GM19023 (cell line): ENCODE data around the gene TXN2.
"Not testable (repeated sequence)": the region's sequence is repeated elsewhere in the genome, so short reads cannot be mapped to it uniquely, and the experiment has no call there.

Experiments used
- ATAC-seq: cut with Tn5 transposase; IDR thresholded peaks from one replicate; pipeline ENCODE4 v1.9.1; 2021; ENCODE audit warnings: mild to moderate bottlenecking, moderate library complexity; ENCODE audit not compliant: unreplicated experiment

TXN2 gene

DNA sequence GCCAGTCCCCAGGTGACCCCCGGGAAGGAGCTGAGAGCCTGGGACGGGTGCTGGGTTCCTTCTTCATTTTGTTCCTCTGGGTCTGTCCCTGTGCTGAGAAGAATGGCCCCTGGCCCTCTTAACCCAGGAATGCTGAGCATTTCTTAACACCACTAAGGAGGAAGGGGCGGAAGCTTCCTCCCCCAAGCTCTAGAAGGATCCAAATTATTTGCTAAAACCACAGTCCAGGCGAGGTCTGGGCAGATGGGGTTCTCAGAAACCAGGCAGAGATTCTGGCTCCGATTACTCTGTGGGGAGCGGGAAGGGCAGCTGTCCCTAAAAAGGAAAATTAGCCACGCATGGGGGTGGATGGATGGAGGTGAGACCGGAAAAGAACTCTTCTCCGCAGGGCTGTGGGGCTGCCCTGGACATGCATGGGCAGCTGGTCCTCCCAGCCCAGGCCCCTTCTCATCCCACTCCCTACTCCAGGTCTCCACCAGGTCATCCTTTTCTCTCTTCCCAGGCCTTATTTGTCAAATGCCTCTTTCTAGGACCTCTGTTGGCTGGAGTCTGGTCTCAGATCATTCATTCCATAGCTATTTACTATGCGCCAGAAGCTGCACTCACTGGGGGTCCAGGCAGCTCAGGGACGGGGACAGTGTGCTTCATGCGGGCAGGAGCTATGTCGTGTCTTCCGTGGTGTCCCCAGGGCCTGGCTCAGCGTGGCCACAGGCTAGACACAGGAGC lies 48.7 kb downstream of the TXN2 start:
- no peak for ATAC-seq

DNA sequence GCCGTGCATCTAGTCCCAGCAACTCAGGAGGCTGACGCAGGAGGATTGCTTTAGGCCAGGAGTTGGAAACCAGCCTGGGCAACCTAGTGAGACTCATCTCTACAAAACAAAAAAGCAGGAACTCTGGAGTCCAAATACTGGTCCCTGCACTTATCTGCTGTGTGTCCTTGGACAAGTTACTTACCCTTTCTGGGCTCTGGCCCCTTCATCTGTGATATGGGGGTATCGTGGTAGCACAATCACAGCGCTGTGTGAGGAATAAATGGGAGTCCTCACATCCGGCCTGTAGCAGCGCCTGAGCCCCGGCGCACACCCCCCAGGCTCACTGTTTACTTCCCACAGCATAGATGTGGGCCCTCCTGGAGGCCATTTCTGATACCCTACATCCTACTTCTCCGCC lies 49.5 kb downstream of the TXN2 start:
- no peak for ATAC-seq

DNA sequence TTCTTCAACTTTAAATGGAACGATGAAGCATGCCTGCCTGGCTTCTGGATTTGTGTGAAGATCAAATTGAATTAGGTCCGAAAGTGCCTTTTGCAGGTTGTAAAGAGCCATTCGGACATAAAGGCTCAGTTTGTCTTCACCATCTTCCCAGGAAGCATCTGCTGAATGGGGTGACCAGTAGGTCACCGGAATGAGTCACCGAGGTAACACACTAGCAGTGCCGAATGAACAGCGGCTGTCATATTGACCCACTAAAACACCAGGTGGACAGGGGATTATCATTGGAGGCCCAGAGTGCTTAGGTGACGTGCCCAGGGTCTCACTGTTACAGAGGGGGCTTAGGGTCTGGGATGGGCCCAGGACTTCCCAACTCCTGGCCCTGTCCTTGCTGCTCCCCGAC lies 50.6 kb downstream of the TXN2 start:
- no peak for ATAC-seq

DNA sequence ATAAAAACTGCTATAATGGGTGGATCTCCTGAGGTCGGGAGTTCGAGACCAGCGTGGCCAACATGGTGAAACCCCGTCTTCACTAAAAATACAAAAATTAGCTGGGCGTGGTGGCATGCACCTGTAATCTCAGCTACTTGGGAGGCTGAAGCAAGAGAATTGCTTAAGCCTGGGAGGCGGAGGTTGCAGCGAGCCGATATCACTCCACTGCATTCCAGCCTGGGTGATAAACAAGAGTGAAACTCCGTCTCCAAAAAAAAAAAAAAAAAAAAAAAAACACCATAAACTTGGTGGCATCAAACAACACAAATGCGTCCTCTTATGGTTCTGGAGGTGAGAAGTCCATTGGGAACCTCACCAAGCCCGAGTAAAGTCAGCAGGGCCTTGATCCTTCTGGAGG lies 53.5 kb downstream of the TXN2 start:
- ATAC-seq = not testable (repeated sequence)

DNA sequence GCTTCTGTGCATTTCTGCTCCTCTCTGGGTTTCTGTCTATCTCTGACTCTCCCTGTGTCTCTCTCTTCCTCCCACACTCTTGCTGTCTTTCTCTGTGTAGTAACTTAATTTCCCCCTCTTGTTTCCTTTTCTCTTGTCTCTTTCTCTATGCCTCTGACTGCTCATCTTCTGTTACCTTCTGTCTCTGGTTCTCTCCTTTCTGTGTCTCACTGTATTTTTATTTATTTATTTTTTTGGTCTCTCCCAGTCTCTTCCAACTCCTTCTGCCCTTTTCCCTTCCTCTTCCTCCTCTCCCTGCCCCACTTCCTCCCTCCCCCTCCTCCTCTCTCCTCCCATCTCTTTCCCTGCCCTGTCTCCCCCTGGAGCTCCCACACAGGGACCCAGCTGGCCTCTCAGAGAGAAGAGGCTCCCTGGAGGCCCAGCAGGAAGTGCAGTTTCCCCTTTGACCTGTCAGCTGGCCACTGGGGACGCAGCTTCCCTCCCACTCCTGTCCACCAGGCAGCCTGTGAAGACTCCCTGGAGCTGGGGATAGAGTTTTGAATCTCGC lies 55.4 kb downstream of the TXN2 start:
- no peak for ATAC-seq

DNA sequence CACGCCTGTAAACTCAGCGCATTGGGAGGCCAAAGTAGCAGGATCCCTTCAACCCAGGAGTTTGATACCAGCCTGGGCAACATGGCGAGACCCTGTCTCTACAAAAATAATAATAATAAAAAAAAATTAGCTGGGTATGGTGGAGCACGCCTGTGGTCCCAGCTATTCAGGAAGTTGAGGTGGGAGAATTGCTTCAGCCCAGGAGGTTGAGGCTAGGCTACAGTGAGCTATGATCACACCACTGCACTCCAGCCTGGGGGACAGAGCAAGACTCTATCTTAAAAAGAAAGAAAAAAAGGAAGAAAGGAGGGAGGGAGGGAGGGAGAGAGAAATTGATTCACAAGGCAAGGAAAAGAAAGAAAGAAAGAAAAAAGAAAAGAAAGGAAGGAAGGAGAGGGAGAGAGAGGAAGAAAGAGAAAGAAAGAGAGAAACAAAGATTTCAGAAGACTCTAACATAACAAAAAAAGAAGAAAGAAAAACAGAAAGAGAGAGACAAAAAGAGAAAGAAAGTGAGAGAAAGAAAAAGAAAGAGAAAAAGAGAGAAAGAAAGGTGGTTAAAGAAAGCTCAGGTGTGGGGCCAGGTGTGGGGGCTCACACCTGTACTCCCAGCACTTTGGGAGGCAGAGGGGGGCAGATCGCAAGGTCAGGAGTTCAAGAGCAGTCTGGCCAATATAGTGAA lies 56.4 kb downstream of the TXN2 start:
- no peak for ATAC-seq

DNA sequence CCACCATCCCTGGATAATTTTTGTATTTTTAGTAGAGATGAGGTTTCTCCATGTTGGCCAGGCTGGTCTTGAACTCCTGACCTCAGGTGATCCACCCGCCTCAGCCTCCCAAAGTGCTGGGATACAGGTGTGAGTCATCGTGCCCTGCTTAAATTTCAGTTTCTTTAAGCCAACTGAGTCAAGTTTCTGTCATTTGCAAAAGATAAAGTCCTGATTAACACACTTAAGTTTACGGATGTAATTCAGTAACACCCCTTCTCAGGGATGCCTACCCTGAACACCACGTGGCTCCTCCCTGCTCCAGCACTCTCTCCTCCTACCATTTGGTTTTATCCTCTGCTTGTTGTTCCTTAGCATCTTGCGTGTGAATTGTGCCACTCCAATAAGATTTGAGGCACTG lies 57.0 kb downstream of the TXN2 start:
- ATAC-seq = not testable (repeated sequence)

DNA sequence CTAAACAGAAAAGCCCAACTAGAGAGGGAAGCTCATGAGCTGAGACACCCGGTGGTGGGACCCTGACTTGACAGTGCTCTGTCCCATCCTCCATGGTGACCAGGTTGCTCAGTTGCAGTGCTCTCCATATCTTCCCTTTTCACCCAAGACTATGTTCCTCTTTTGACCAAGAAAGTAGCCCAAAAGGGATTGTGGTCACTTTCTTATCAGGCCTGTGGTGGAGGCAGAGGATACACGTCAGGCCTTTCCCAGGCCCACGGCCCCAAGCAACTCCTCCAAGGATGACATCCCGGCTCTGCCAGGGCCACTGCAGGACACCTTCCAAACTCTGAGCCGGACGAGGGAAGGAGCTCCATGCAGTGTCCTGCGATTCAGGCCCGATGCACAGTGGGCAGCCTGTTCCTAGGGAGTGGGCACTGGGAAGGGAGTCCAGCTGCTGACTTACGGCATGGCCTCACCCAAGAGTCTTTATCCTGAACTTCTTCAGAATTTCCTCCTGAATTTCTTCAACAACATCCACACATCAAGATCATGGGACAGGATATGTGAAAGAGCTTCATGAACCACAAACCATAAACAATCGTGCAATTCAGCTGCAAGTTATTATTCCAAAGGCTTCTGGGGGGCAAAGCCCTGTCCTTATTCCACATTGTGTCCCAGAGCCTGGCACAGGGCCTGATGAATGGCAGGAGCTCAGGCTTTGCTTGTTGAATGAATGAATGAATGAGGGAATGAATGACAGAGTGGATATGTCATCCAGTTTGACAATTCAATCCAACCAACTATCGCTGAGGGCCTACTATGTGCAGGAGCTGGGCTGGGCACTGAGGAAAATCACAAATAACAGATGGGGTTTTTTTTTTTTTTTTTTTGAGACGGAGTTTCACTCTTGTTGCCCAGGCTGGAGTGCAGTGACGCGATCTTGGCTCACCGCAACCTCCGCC lies 57.7 kb downstream of the TXN2 start:
- ATAC-seq = no peak

DNA sequence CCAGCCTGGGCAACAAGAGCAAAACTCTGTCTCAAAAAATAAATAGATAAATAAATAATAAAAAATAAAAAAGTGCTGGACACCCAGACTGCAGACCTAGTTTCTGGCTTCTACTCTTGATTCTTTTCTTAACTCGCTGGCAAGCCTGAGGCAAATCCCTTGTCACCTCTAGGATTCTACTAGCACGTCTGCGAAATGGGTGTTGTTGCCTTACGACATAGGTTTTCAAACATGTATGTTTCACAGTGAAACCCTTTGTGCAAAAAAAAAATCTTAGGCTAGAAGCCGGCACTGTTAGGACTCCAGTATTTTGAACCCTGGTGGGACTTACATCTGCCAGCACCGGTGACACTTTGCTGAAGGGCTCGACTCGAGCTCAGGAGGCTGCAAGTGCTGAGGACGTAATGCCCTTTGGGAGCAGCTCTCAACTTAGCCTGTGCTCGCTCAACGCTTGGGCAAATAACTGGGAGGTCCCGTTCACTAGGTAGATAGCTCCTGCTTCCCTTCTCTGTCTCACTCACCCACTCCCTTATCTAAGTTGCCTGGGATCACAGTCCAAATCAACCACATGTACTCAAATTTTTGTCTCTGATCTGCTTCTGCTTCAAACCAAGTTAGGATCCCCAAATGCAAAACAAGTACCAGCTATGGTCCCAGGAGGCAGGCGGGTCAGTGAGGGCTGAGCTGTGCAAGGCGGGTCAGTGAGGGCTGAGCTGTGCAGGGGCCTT lies 59.0 kb downstream of the TXN2 start:
- ATAC-seq = no peak

DNA sequence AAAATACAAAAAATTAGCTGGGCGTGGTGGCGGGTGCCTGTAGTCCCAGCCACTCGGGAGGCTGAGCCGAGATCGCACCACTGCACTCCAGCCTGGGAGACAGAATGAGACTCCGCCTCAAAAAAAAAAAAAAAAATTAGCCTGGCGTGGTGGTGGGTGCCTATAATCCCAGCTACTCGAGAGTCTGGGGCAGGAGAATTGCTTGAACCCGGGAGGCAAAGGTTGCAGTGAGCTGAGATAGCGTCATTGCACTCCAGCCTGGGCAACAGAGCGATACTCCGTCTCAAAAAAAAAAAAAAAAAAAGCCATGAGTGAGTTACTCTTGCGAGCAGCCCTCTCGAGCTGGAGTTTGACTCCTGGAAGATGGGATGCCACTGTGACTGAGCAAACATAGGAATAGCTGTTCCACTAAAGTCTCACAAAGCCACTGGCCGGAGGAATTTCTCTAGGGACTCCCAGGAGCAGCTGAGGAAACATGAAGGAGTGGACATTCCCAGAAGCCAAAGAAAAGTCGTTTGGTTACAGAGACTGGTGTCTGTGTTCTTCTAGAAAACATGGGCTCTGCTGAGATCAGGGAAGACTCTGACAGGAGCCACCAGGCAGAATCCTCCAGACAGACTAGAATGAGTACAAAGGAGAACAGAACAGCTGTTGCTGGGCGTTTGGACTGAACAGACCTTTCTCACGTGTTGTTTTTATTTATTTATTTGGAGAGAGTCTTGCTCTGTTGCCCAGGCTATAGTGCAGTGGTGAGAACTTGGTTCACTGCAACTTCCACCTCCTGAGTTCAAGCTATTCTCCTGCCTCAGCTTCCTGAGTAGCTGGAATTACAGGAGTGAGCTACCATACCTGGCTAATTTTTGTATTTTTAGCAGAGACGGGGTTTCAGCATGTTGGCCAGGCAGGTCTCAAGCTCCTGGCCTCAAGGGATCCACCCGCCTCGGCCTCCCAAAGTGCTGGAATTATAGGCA lies 61.2 kb downstream of the TXN2 start:
- ATAC-seq = no peak

DNA sequence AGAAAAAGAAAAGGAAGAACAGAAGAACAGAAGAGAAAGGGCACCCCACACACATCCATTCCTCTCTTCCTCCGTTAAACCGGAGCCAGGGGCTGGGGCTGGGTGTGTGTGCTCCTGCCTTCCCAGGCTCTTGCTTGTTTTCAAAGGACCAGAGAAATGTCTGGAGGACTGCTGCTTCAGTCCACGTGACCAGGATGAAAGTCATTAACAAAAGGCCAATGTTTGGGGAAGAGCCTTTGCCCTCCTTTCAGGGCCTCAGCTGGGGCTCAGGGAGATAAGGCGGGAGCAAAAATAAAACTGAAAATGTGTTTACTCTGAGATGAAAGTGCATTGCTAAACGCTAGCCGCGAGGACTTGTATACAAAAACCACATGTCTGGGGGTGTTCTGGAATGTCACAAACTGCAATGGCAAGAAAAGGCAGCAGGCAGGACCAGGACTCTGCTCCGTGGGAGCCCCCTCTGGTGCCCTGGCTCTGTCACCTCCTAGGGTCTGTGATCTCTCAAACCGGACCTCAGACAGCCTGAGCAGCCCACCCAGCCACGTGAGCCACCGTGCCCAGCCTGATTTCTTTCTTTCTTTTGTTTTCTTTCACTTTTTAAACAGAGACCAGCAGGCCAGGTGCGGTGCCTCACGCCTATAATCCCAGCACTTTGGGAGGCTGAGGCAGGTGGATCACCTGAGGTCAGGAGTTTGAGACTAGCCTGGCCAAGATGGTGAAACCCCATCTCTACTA lies 62.1 kb downstream of the TXN2 start:
- no peak for ATAC-seq

DNA sequence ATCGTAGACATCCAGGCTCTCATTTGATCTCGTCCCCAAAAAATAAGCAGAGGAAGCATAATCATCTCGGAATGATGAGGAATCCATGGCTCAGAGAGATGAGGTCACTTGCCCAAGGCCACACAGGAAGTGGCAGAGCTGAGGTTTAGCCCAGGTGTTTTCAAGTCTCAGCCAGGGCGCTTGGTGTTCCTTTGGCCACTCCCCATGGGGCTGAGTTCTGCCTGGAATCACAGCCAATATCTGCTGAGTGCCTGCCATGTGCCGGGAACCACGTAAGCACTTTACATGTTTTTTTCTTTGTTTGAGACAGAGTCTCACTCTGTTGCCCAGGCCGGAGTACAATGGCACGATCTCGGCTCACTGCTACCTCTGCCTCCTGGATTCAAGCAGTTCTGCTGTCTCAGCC lies 64.2 kb downstream of the TXN2 start:
- ATAC-seq = no peak
